OCI-LY3 (cell line): ENCODE measurements around the gene METTL24.

Experiments used
- H2AFZ ChIP-seq: fragments of 200-600, 300-600 bp; shearing (Covaris generic); 2 replicates; pipeline ENCODE4 v1.6.0; 2014; ENCODE audit warnings: antibody characterized with exemption, low read depth, low read length
- H3K27ac ChIP-seq: fragments of 200-600, 300-600 bp; sonication (generic); 2 replicates; pipeline ENCODE4 v1.5.1; 2014; ENCODE audit warnings: mild to moderate bottlenecking, low read length, moderate library complexity, mixed read lengths
- H3K27me3 ChIP-seq: fragments of 200-600, 300-600 bp; sonication (generic); 2 replicates; pipeline ENCODE4 v1.6.1; 2014; ENCODE audit warnings: low read depth, low read length, mixed read lengths
- H3K36me3 ChIP-seq: fragments of 200-600, 300-600 bp; sonication (generic); replicated peaks from 2 replicates; pipeline ENCODE3; 2014; ENCODE audit warnings: low read depth, low read length, mixed read lengths
- H3K4me1 ChIP-seq: fragments of 300-600, 200-600 bp; sonication (generic); 2 replicates; pipeline ENCODE4 v1.6.1; 2014; ENCODE audit warnings: low read length, mixed read lengths
- H3K4me2 ChIP-seq: fragments of 200-600, 300-600 bp; sonication (generic); 2 replicates; pipeline ENCODE4 v1.6.1; 2014; ENCODE audit warnings: low read length, mixed read lengths
- H3K4me3 ChIP-seq: fragments of 300-600, 200-600 bp; sonication (generic); 2 replicates; pipeline ENCODE4 v1.5.1; 2014; ENCODE audit warnings: antibody characterized with exemption, mild to moderate bottlenecking, low read length, moderate library complexity
- H3K79me2 ChIP-seq: fragments of 300-600, 200-600 bp; shearing (Covaris generic); 2 replicates; pipeline ENCODE4 v1.6.1; 2014; ENCODE audit warnings: mild to moderate bottlenecking, low read length, mixed read lengths
- H3K9ac ChIP-seq: fragments of 300-600, 200-600 bp; shearing (Covaris generic); 2 replicates; pipeline ENCODE4 v1.6.0; 2014; ENCODE audit warnings: mild to moderate bottlenecking, low read length, moderate library complexity
- H3K9me3 ChIP-seq: fragments of 200-600, 300-600 bp; shearing (Covaris generic); 2 replicates; pipeline ENCODE4 v1.6.1; 2014; ENCODE audit warnings: low read length, mixed read lengths; ENCODE audit not compliant: insufficient read depth
- H4K20me1 ChIP-seq: fragments of 200-600, 300-600 bp; sonication (generic); 2 replicates; pipeline ENCODE4 v1.6.1; 2016; ENCODE audit warnings: low read length, mixed read lengths; ENCODE audit not compliant: insufficient read depth
- EZH2phosphoT487 ChIP-seq: fragments of 200-600 bp; shearing (Covaris generic); IDR thresholded peaks from 2 replicates; pipeline ENCODE4 v1.6.1; 2018; ENCODE audit warnings: antibody characterized with exemption, mixed run types, low read depth
- TF ChIP-seq, protein P1 (sequence below): fragments of 200-600, 300-600 bp; sonication (generic); IDR thresholded peaks from 2 replicates; pipeline ENCODE4 v1.5.1; 2014; ENCODE audit warnings: antibody characterized with exemption, low read length, low read depth

Gene METTL24

DNA sequence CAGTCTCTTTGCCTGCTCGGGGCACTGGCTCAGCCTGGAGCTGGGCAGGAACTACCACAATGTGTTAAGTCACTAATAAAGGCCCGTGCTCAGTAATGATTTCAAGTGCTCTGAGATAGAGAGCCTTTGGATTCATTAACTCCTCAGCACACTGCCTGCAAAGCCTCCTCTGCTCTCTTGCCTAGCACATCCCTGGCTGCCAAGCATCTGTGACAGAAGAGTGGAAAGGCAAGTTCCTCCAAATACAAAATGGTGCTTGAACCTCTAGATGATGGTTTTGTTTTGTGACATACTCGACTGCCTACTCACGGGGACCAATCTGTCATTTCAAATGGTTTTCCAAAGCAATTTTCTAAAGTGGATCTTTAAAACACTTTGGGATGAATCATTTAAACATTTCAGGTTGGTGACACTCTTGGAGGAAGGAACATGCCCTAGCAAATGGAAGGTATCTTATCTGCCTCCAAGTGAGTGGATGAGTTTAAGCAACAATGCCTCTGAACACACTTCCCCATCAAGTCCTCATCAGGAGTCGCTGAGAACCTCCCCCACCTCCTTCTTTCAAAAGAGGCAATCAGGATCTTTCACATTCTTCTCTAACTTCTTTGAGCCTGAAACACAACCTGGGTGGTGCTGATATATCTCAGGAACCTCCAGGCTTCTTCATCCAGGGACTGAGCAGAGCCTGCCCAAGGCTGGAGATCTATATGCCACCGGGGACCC, 35.8 kb downstream of the METTL24 start:
- TF ChIP-seq EZH2phosphoT487, result no peak
- TF ChIP-seq, protein P1, sequence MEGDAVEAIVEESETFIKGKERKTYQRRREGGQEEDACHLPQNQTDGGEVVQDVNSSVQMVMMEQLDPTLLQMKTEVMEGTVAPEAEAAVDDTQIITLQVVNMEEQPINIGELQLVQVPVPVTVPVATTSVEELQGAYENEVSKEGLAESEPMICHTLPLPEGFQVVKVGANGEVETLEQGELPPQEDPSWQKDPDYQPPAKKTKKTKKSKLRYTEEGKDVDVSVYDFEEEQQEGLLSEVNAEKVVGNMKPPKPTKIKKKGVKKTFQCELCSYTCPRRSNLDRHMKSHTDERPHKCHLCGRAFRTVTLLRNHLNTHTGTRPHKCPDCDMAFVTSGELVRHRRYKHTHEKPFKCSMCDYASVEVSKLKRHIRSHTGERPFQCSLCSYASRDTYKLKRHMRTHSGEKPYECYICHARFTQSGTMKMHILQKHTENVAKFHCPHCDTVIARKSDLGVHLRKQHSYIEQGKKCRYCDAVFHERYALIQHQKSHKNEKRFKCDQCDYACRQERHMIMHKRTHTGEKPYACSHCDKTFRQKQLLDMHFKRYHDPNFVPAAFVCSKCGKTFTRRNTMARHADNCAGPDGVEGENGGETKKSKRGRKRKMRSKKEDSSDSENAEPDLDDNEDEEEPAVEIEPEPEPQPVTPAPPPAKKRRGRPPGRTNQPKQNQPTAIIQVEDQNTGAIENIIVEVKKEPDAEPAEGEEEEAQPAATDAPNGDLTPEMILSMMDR, result no peak
- no peaks in the 10 kb centered on the region for H3K79me2 ChIP-seq
- H4K20me1 ChIP-seq, result no peaks in the 10 kb centered on the region
- no peaks in the 10 kb centered on the region for H3K27me3 ChIP-seq
- no peak overlapping the region for H3K4me3 ChIP-seq
- no peak overlapping the region for H3K4me2 ChIP-seq
- no peak overlapping the region for H2AFZ ChIP-seq
- no peaks in the 10 kb centered on the region for H3K9me3 ChIP-seq
- no peak overlapping the region for H3K9ac ChIP-seq
- H3K36me3 ChIP-seq, result no peaks in the 10 kb centered on the region
- H3K4me1 ChIP-seq, result no peaks in the 10 kb centered on the region
- no peak overlapping the region for H3K27ac ChIP-seq

DNA sequence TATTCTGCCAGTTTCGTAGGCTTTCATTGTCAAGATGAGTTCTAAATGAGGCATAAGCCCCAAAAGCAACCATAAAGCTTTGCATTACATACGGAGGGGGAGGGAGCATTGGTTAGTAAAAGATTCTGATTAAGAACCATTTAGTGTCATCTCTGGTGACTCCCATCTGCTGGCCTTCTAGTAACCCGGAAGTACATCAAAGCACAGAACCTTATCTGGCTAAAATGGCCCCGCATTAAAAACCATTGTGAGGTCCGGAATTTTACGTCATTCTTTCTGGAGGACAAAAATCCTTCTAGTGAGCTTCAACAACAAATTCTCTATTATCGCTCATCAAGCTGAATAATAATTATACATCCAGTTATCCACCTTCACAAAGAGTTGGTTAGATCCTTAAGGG, 37.8 kb downstream of the METTL24 start:
- Histone ChIP-seq H3K27me3 (no peaks in the 10 kb centered on the region), H3K9ac (no peak overlapping the region), H3K27ac (no peak overlapping the region), H3K9me3 (no peaks in the 10 kb centered on the region), H3K79me2 (no peaks in the 10 kb centered on the region), H2AFZ (no peak overlapping the region), H4K20me1 (no peaks in the 10 kb centered on the region), H3K4me2 (no peak overlapping the region), H3K4me1 (no peaks in the 10 kb centered on the region), H3K36me3 (no peaks in the 10 kb centered on the region), H3K4me3 (no peak overlapping the region)
- TF ChIP-seq, protein P1, result no peak
- no peak for TF ChIP-seq EZH2phosphoT487

DNA sequence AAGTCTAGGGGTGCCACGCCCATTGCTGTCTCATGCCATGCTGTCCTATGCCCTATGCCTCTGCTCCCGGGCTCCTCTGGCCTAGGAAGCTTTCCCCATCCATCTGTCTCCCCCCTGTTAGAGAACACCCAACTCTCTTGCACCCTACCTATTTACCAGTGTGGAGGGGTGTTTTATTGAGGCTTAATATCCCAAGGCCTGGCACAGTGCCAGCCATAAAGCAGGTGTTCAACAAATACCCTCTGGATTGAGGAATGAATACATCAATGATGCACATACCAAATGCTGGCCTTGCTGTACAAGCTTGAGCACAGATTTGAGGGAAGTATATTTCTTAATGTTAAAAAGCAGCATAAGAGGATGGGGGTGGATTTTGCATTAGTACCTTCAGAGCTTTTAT, 38.3 kb downstream of the METTL24 start:
- Histone ChIP-seq H3K4me1 (no peaks in the 10 kb centered on the region), H4K20me1 (no peaks in the 10 kb centered on the region), H3K27me3 (no peaks in the 10 kb centered on the region), H2AFZ (no peak overlapping the region), H3K4me3 (no peak overlapping the region), H3K27ac (no peak overlapping the region), H3K9ac (no peak overlapping the region), H3K9me3 (no peaks in the 10 kb centered on the region), H3K36me3 (no peaks in the 10 kb centered on the region), H3K4me2 (no peak overlapping the region), H3K79me2 (no peaks in the 10 kb centered on the region)
- TF ChIP-seq, protein P1, result no peak
- TF ChIP-seq EZH2phosphoT487, result no peak

DNA sequence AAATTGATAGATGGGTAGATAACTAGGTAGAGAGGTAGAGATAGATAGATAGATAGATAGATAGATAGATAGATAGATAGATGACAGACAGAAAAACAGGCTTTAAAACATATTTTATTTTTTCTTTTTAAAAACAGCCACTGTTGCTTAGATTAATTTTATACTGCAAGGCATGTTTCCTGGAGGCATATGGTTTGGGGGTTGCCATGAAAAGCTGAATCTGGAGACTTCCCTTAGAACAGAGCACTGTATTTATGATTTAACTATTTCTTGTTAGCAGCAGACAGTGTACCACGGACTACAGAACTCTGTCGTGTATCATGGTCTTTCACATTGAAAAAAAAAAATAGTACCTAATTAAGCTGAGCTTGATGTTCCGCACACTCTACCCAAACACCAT, 38.8 kb downstream of the METTL24 start:
- no peaks in the 10 kb centered on the region for H3K79me2 ChIP-seq
- no peak overlapping the region for H3K4me3 ChIP-seq
- no peak overlapping the region for H2AFZ ChIP-seq
- H3K4me1 ChIP-seq, result no peaks in the 10 kb centered on the region
- H3K27ac ChIP-seq, result no peak overlapping the region
- TF ChIP-seq, protein P1, result no peak
- no peak for TF ChIP-seq EZH2phosphoT487
- no peak overlapping the region for H3K4me2 ChIP-seq
- H4K20me1 ChIP-seq, result no peaks in the 10 kb centered on the region
- H3K9ac ChIP-seq, result no peak overlapping the region
- H3K27me3 ChIP-seq, result no peaks in the 10 kb centered on the region
- H3K9me3 ChIP-seq, result no peaks in the 10 kb centered on the region
- H3K36me3 ChIP-seq, result no peaks in the 10 kb centered on the region
